ENCODE results near the gene SETMAR.

- no peak for TF ChIP-seq CTCF (conservative IDR thresholded peaks at IDR 0.05 in 1 of 2, IDR thresholded peaks at IDR 0.05 in 1 of 2; ENCODE audit: extremely low read depth in 1 of 2, insufficient read depth in 1 of 2, low read depth in 1 of 2, low read length in 2 of 2)
- no peak for TF ChIP-seq EZH2 (IDR thresholded peaks at IDR 0.05; ENCODE audit: borderline replicate concordance, low read length)
Observed at GRCh38 chr3:4359805-4360502, 56.8 kb downstream of the SETMAR start.

Data from mammary epithelial cell (primary cell).